HCT116 (cell line): ENCODE results near the gene SGK1. TPM values are rescaled to one million over a fixed set of nuclear protein-coding genes. Genes with fewer than 3 reads are reported as not detected.

Experiments used
- ATAC-seq: fragments of 200-7000 bp; cut with Tn5 transposase; 2 replicates; pipeline ENCODE4 v1.9.1; 2020; ENCODE audit warnings: mild to moderate bottlenecking, moderate library complexity
- BruUV-seq: library from RNA; stranded (reverse); fragments of 400-500 nt; replicated peaks from 2 replicates; lab custom pipeline; 2021; lab: Mats Ljungman, UMichigan
- CTCF ChIA-PET: fragments of 300-600 bp; sonication (Branson Sonifier 250); formaldehyde crosslinking; loops from one replicate; lab custom pipeline; 2021; ENCODE audit warnings: antibody characterized with exemption; lab: Charles Lee
- POLR2A ChIA-PET: fragments of 300-600, 350-600 bp; sonication (Branson Sonifier 250); formaldehyde crosslinking; loops from one replicate; lab custom pipeline; 2021; ENCODE audit warnings: antibody characterized with exemption; lab: Charles Lee
- RAD21 ChIA-PET, 2 experiments: fragments of 300-600 bp; sonication (Branson Sonifier 250); formaldehyde crosslinking; loops; one replicate each; lab custom pipeline; 2023; ENCODE audit warnings: low total read pairs in 2 of 2; ENCODE audit not compliant: uncharacterized antibody in 2 of 2, unreplicated experiment in 2 of 2, low non-redundant PET in 1 of 2; lab: Charles Lee
- DNase-seq: peaks from one replicate; pipeline ENCODE4 v3.0.0-alpha.2; 2010; ENCODE audit warnings: low read depth, low spot score
- H2AFZ ChIP-seq: fragments of 200-600 bp; shearing (Covaris generic), sonication (generic); 2 replicates; pipeline ENCODE4 v1.6.1; 2017; ENCODE audit warnings: low read depth, mixed run types, mixed read lengths, antibody characterized with exemption, low read length; ENCODE audit not compliant: poor library complexity, severe bottlenecking
- H3K27ac ChIP-seq: 2 replicates; pipeline ENCODE4 v1.5.1; 2012; ENCODE audit warnings: low read depth, low read length
- H3K27me3 ChIP-seq: fragments of 200-600 bp; sonication (generic); 2 replicates; pipeline ENCODE4 v1.6.1; 2016; ENCODE audit warnings: mixed run types, low read length, mixed read lengths; ENCODE audit not compliant: insufficient read depth
- H3K36me3 ChIP-seq, 2 experiments: fragments of 200-500 bp in 1 of 2; fragments of 200-600 bp in 1 of 2; sonication (Bioruptor generic) in 1 of 2; sonication (generic) in 1 of 2; 2 replicates each; pipeline versions ENCODE4 v1.5.1 to v1.6.1; 2014 to 2016; ENCODE audit warnings: low read length in 2 of 2, inconsistent platforms in 1 of 2, mixed read lengths in 1 of 2, mixed run types in 1 of 2; ENCODE audit not compliant: insufficient read depth in 2 of 2, control insufficient read depth in 1 of 2
- H3K4me1 ChIP-seq, 2 experiments: fragments of 200-600 bp in 1 of 2; sonication (generic) in 1 of 2; 2 replicates each; pipeline versions ENCODE4 v1.5.1 to v1.6.1; 2012 to 2017; ENCODE audit warnings: low read length in 2 of 2, inconsistent platforms in 1 of 2, mild to moderate bottlenecking in 1 of 2, mixed read lengths in 1 of 2, mixed run types in 1 of 2, moderate library complexity in 1 of 2; ENCODE audit not compliant: insufficient read depth in 2 of 2, control insufficient read depth in 1 of 2
- H3K4me2 ChIP-seq: fragments of 200-600 bp; sonication (generic); 2 replicates; pipeline ENCODE4 v1.6.1; 2017; ENCODE audit warnings: mixed run types, low read length, mixed read lengths
- H3K4me3 ChIP-seq, 2 experiments: fragments of 200-600 bp in 1 of 2; sonication (generic) in 1 of 2; replicated peaks in 1 of 2; 2 replicates each; pipeline ENCODE4 v1.5.1; 2011 to 2016; ENCODE audit warnings: low read length in 2 of 2, control low read depth in 1 of 2, low read depth in 1 of 2, mild to moderate bottlenecking in 1 of 2, mixed read lengths in 1 of 2, mixed run types in 1 of 2
- H3K79me2 ChIP-seq: fragments of 200-600 bp; sonication (generic); 2 replicates; pipeline ENCODE4 v1.6.1; 2017; ENCODE audit warnings: mild to moderate bottlenecking, mixed run types, low read length, moderate library complexity, mixed read lengths; ENCODE audit not compliant: insufficient read depth
- H3K9ac ChIP-seq: fragments of 200-600 bp; sonication (generic); 2 replicates; pipeline ENCODE4 v1.6.1; 2016; ENCODE audit warnings: low read length, mixed read lengths
- H3K9me2 ChIP-seq: fragments of 200-600 bp; sonication (generic), shearing (Covaris generic); 2 replicates; pipeline ENCODE4 v1.6.1; 2017; ENCODE audit warnings: mixed run types, mild to moderate bottlenecking, moderate library complexity; ENCODE audit not compliant: insufficient read depth
- H3K9me3 ChIP-seq, 2 experiments: fragments of 200-500 bp in 1 of 2; fragments of 200-600 bp in 1 of 2; sonication (Bioruptor generic) in 1 of 2; sonication (generic) in 1 of 2; 2 replicates each; pipeline ENCODE4 v1.6.1; 2014 to 2017; ENCODE audit warnings: low read length in 2 of 2, mixed read lengths in 2 of 2, inconsistent platforms in 1 of 2, low read depth in 1 of 2, mild to moderate bottlenecking in 1 of 2, mixed run types in 1 of 2, moderate library complexity in 1 of 2; ENCODE audit not compliant: control insufficient read depth in 1 of 2, insufficient read depth in 1 of 2
- H4K20me1 ChIP-seq: fragments of 200-600 bp; sonication (generic), shearing (Covaris generic); 2 replicates; pipeline ENCODE4 v1.6.1; 2017; ENCODE audit warnings: mixed run types, mild to moderate bottlenecking, moderate library complexity; ENCODE audit not compliant: insufficient read depth
- CBX3 ChIP-seq: IDR thresholded peaks from 2 replicates; pipeline ENCODE4 v1.6.1; 2012; ENCODE audit warnings: low read depth
- CEBPB ChIP-seq: IDR thresholded peaks from 2 replicates; pipeline ENCODE4 v1.6.1; 2012; ENCODE audit warnings: low read depth
- ELF1 ChIP-seq: IDR thresholded peaks from 2 replicates; pipeline ENCODE4 v1.6.1; 2012; ENCODE audit warnings: low read depth, borderline replicate concordance
- EZH2 ChIP-seq: fragments of 200-600 bp; sonication (generic); IDR thresholded peaks from 2 replicates; pipeline ENCODE4 v1.6.1; 2017; ENCODE audit warnings: antibody characterized with exemption, mixed run types
- EZH2phosphoT487 ChIP-seq: fragments of 200-600 bp; IDR thresholded peaks from 2 replicates; pipeline ENCODE4 v1.6.1; 2018; ENCODE audit warnings: antibody characterized with exemption, borderline replicate concordance
- JUND ChIP-seq: IDR thresholded peaks from 2 replicates; pipeline ENCODE4 v1.6.1; 2012
- POLR2A ChIP-seq: IDR thresholded peaks from 2 replicates; pipeline ENCODE4 v1.7.0; 2011; ENCODE audit warnings: borderline replicate concordance; ENCODE audit not compliant: insufficient read depth, insufficient read length; ENCODE audit errors: extremely low read depth
- POLR2AphosphoS5 ChIP-seq: IDR thresholded peaks from 2 replicates; pipeline ENCODE4 v1.6.1; 2011; ENCODE audit warnings: mild to moderate bottlenecking, low read depth, low read length, moderate library complexity
- REST ChIP-seq: IDR thresholded peaks from 2 replicates; pipeline ENCODE4 v1.6.1; 2012; ENCODE audit warnings: low read depth
- SIN3A ChIP-seq: IDR thresholded peaks from 2 replicates; pipeline ENCODE4 v1.6.1; 2012; ENCODE audit warnings: low read depth
- SP1 ChIP-seq: IDR thresholded peaks from 2 replicates; pipeline ENCODE4 v1.6.1; 2012; ENCODE audit warnings: low read depth
- SRF ChIP-seq: IDR thresholded peaks from 2 replicates; pipeline ENCODE4 v1.6.1; 2012; ENCODE audit warnings: low read depth
- TCF7L2 ChIP-seq: IDR thresholded peaks from 2 replicates; pipeline ENCODE4 v1.7.0; 2011; ENCODE audit warnings: borderline replicate concordance, inconsistent platforms; ENCODE audit not compliant: insufficient read depth, insufficient read length; ENCODE audit errors: extremely low read depth
- YY1 ChIP-seq: IDR thresholded peaks from 2 replicates; pipeline ENCODE4 v1.6.1; 2011; ENCODE audit warnings: low read length, low read depth, moderate library complexity, mild to moderate bottlenecking; ENCODE audit not compliant: insufficient replicate concordance; ENCODE audit errors: extremely low read depth
- ZFX ChIP-seq: fragments of 450-650 bp; IDR thresholded peaks from 2 replicates; pipeline ENCODE4 v1.6.1; 2017
- ZNF274 ChIP-seq: fragments of 200-500 bp; sonication (Bioruptor generic); IDR thresholded peaks from 2 replicates; pipeline ENCODE4 v1.6.1; 2014; ENCODE audit warnings: mild to moderate bottlenecking, low read depth, low read length, inconsistent platforms
- intact Hi-C: fragments of 100-400 bp; cut with micrococcal nuclease; formaldehyde crosslinking; loops from 2 replicates; pipeline ENCODE4 v1.10.0; 2022
- total RNA-seq: library from RNA; stranded (reverse); gene quantifications from one replicate; pipeline ENCODE4 v1.2.1, GENCODE V29; 2021; ENCODE audit not compliant: unreplicated experiment
- TF ChIP-seq, protein P1 (sequence below): IDR thresholded peaks from 2 replicates; pipeline ENCODE4 v1.6.1; 2012
- TF ChIP-seq, protein P2 (sequence below): IDR thresholded peaks from 2 replicates; pipeline ENCODE4 v1.6.1; 2012

The SGK1 gene
- total RNA-seq, 1 experiment from 2014 or later: 4.5 TPM

GRCh38 chr6:134341999-134342567, 24.2 kb upstream of the SGK1 start:
- no peak for TF ChIP-seq SIN3A
- no peak for TF ChIP-seq SP1
- TF ChIP-seq JUND: no peak
- no peak for TF ChIP-seq YY1
- no peak for TF ChIP-seq EZH2
- no peak for TF ChIP-seq ELF1
- POLR2A ChIA-PET: no interaction called here
- intact Hi-C loops: no loop called here
- H3K9ac ChIP-seq: no peak overlapping the region
- H3K27me3 ChIP-seq: no peaks in the 10 kb centered on the region
- H3K9me2 ChIP-seq: no peaks in the 10 kb centered on the region
- CTCF ChIA-PET: no interaction called here
- DNase-seq: no peak
- no peaks in the 10 kb centered on the region for H3K9me3 ChIP-seq
- H3K79me2 ChIP-seq: no peaks in the 10 kb centered on the region
- no TSS peak for BruUV-seq
- RAD21 ChIA-PET: no interaction called here
- H3K36me3 ChIP-seq: no peaks in the 10 kb centered on the region
- no peak for ATAC-seq
- H3K4me1 ChIP-seq: no peaks in the 10 kb centered on the region
- H3K4me2 ChIP-seq: no peak overlapping the region
- H3K4me3 ChIP-seq: no peak overlapping the region
- H2AFZ ChIP-seq: no peak overlapping the region
- H4K20me1 ChIP-seq: no peaks in the 10 kb centered on the region
- H3K27ac ChIP-seq: no peak overlapping the region

DNA sequence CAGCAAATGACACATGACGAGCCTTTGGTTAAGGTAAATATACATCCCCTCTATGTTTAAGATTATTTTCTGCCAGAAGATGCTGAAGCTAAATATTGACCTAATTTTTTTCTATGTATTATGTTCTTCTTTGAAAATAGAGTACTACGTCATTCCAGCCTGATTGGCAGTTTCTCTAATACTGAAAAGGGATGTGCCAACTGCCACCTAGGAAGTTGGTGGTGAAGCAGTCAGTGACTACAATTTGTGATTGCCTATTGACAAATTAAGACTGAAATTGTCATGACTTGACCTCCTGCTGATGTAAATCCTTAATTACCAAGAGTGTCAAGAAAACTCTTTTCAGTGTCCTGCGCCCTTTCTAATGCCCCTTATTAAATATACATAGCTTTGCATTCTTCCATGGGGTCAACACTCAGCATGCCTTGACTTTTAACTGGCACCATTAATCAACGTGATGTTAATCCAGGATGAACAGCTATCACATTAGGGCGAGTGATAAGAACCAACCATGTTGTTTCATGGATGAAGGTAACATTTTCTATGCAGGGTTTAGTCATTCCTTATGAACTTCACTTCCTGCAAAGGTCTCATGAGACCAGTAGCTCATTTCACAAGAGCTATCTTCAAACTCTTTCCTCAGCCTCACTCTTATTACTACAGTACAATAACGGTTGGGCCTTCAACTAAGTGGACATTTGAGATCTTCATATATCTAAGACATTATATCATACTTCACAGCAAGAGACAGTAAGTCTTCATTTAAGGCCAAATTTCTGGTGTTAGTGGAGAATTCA, 22.5 kb upstream of the SGK1 start:
- no peak overlapping the region for H2AFZ ChIP-seq
- intact Hi-C loops: no loop called here
- H3K36me3 ChIP-seq: no peaks in the 10 kb centered on the region
- no peak overlapping the region for H3K4me2 ChIP-seq
- ATAC-seq: no peak
- DNase-seq: no peak
- ChIA-PET POLR2A (no interaction called here), CTCF (no interaction called here), RAD21 (interaction anchor here in 1 of 2 experiments (0.6 kb wide), 1 partner anchor 26 kb away, joined by 4 read pairs; no protein-coding TSS in a partner anchor)
- BruUV-seq: no TSS peak
- no peak overlapping the region for H3K4me3 ChIP-seq
- no peak overlapping the region for H3K27ac ChIP-seq
- H3K27me3 ChIP-seq: no peaks in the 10 kb centered on the region
- H4K20me1 ChIP-seq: no peaks in the 10 kb centered on the region
- H3K9me2 ChIP-seq: no peaks in the 10 kb centered on the region
- H3K4me1 ChIP-seq: no peaks in the 10 kb centered on the region
- no peaks in the 10 kb centered on the region for H3K9me3 ChIP-seq
- no peak overlapping the region for H3K9ac ChIP-seq
- H3K79me2 ChIP-seq: no peaks in the 10 kb centered on the region
- no peak for TF ChIP-seq ELF1
- TF ChIP-seq POLR2A: no peak
- no peak for TF ChIP-seq EZH2phosphoT487
- no peak for TF ChIP-seq TCF7L2
- no peak for TF ChIP-seq POLR2AphosphoS5
- TF ChIP-seq, protein P1, sequence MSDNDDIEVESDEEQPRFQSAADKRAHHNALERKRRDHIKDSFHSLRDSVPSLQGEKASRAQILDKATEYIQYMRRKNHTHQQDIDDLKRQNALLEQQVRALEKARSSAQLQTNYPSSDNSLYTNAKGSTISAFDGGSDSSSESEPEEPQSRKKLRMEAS: no peak
- TF ChIP-seq SP1: no peak
- TF ChIP-seq CEBPB: no peak
- TF ChIP-seq REST: no peak
- no peak for TF ChIP-seq ZNF274
- TF ChIP-seq CBX3: no peak
- TF ChIP-seq ZFX: no peak
- TF ChIP-seq, protein P2, sequence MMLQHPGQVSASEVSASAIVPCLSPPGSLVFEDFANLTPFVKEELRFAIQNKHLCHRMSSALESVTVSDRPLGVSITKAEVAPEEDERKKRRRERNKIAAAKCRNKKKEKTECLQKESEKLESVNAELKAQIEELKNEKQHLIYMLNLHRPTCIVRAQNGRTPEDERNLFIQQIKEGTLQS: no peak
- no peak for TF ChIP-seq SRF
- no peak for TF ChIP-seq SIN3A
